Heart left ventricle (tissue), 16 donors: ENCODE results near the gene AIRE. TPM values are rescaled to one million over a fixed set of nuclear protein-coding genes. Genes with fewer than 3 reads are reported as not detected.

Experiments used
- ATAC-seq, 4 donors: fragments of 200-7000 bp; cut with Tn5 transposase; one replicate each; pipeline ENCODE4 v1.9.1; 2020 to 2022; ENCODE audit warnings: moderate library complexity in 4 of 4, mild to moderate bottlenecking in 3 of 4, moderate number of reproducible peaks in 1 of 4
- DNase-seq, 5 donors: peaks; one replicate each; pipeline ENCODE4 v3.0.0-alpha.2; 2020
- H3K27ac ChIP-seq, 12 donors: fragments of 200-600 bp; sonication (generic) in 4 of 12; one replicate each; pipeline versions ENCODE4 v1.5.0 to v1.8.0; 2016 to 2022; ENCODE audit warnings: mild to moderate bottlenecking in 2 of 12
- H3K27me3 ChIP-seq, 9 donors: fragments of 200-600 bp; sonication (generic) in 2 of 9; one replicate each; pipeline versions ENCODE4 v1.5.1 to v1.8.0; 2016 to 2022; ENCODE audit warnings: mild to moderate bottlenecking in 3 of 9
- H3K36me3 ChIP-seq, 9 donors: fragments of 200-600 bp; sonication (generic) in 2 of 9; one replicate each; pipeline versions ENCODE4 v1.5.0 to v1.8.0; 2018 to 2022; ENCODE audit warnings: mild to moderate bottlenecking in 2 of 9
- H3K4me1 ChIP-seq, 12 donors: fragments of 200-600 bp; sonication (generic) in 4 of 12; one replicate each; pipeline versions ENCODE4 v1.5.0 to v1.8.0; 2016 to 2022; ENCODE audit warnings: mild to moderate bottlenecking in 3 of 12
- H3K4me3 ChIP-seq, 12 donors: fragments of 200-600 bp; sonication (generic) in 4 of 12; one replicate each; pipeline versions ENCODE4 v1.5.0 to v1.8.0; 2017 to 2022; ENCODE audit warnings: mild to moderate bottlenecking in 9 of 12, moderate library complexity in 4 of 12
- H3K9me3 ChIP-seq, 12 donors: fragments of 200-600 bp; sonication (generic) in 4 of 12; one replicate each; pipeline versions ENCODE4 v1.5.0 to v1.8.0; 2016 to 2022; ENCODE audit warnings: mild to moderate bottlenecking in 1 of 12
- CTCF ChIP-seq, 12 donors: fragments of 200-600 bp; sonication (generic) in 4 of 12; IDR thresholded peaks; one replicate each; pipeline versions ENCODE4 v1.5.0 to v1.8.0; 2018 to 2022; ENCODE audit warnings: antibody characterized with exemption in 12 of 12, mild to moderate bottlenecking in 5 of 12
- POLR2A ChIP-seq, 2 donors: fragments of 450-650 bp; IDR thresholded peaks; one replicate each; pipeline ENCODE4 v1.6.1; 2017; ENCODE audit warnings: antibody characterized with exemption in 2 of 2, mild to moderate bottlenecking in 2 of 2, moderate library complexity in 2 of 2
- WGBS, 4 donors: extraction: QIAGEN DNeasy Blood & Tissue Kit in 2 of 4; methylation state at CpG; one replicate each; pipeline versions ENCODE4 v1.1.5 to v1.1.7; 2013 to 2018; 5-methylcytosine and 5-hydroxymethylcytosine counted together
- intact Hi-C, 10 donors: fragments of 100-400 bp; cut with DNase I; formaldehyde crosslinking; loops; one replicate each; pipeline versions ENCODE4 v1.11.1 to v1.14.2; 2022
- polyA plus RNA-seq, 2 donors: library from polyadenylated mRNA; stranded (reverse); fragments of 200-250 nt; gene quantifications; one replicate each; pipeline ENCODE4 v1.2.3, GENCODE V29; 2013
- total RNA-seq, 9 donors: library from RNA; depleted of rRNA in 2 of 9; stranded (reverse); fragments of >200 nt in 2 of 9; fragmentation: NEBNext Ultra II Directional in 3 of 9; extraction: Animal tissue kit (Norgen Biotek cat#: 25700) in 3 of 9; gene quantifications; one replicate each; pipeline versions ENCODE4 v1.1.0 to v1.2.4, GENCODE V29; 2016 to 2023
- donor health status: ischemic (EF 13 %, LVEDD 7.1; RV severe dilation, severe dysfunction).
- donor health status: healthy with polysubstance abuse.
- donor health status: DM: no; HTN: yes; CAD: no.
- donor health status: DM: no; HTN: no; CAD: no.
- donor health status: ischemic (EF 25% LVEDD 6.9; RV normal size, moderate dysfunction).
- donor health status: ischemic (EF 25% LVEDD 5.7; RV mildly dilated, moderate dysfunction).
- donor health status: healthy.
- donor health status: DM: yes; HTN: yes; CAD: no.
- donor health status: ischemic (EF 35%, LVEDD 5.7; RV mildly dilated, moderate dysfunction).
- donor health status: nonischemic (EF 11% LVEDD 7.7; RV severe dilation, severe dysfunction).
- donor health status: DM: yes; HTN: yes; CAD: no.
- donor health status: PGD.
- donor health status: ischemic (EF 29% LVEDD 5.4; RV normal size, mild dysfunction).
- donor health status: nonischemic (EF 23%, LVEDD 6.1; RV moderate dilation, normal function).

Gene AIRE
- total and polyA plus RNA-seq, 11 donors: 0.03 to 0.21 (median 0.16) TPM; not detected in 8

GRCh38 chr21:44273046-44273445 is 12.6 kb upstream of the AIRE start:
- TF ChIP-seq POLR2A (IDR thresholded peaks at IDR 0.05) (no peak), CTCF (IDR thresholded peaks at IDR 0.05) (no peak)
- intact Hi-C loops: no loop called here
- H3K4me1 ChIP-seq: no peaks in the 10 kb centered on the region
- H3K27me3 ChIP-seq: no peaks in the 10 kb centered on the region
- DNase-seq (peak in 2 of 5 donors; percentile 5 to 59), ATAC-seq (no peak)
- H3K9me3 ChIP-seq: no peaks in the 10 kb centered on the region
- no peaks in the 10 kb centered on the region for H3K36me3 ChIP-seq
- H3K4me3 ChIP-seq: no peak overlapping the region
- no peak overlapping the region for H3K27ac ChIP-seq
- 78 to 92% (median 91%) methylated on average over 7 of the region's 7 CpGs for WGBS, 4 donors

DNA sequence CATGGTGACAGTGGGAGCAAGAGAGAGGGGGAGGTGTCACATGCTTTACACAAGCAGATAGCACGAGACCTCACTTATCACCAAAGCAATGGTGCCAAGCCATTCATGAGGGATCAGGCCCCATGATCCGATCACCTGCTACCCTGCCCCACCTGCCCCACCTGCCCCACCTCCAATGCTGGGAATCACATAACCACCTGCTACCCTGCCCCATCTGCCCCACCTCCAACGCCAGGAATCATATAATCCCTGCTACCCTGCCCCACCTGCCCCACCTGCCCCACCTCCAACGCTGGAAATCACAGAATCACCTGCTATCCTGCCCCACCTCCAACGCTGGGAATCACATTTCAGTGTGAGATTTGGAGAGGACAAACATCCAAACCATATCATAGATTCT is 10.6 kb upstream of the AIRE start:
- Histone ChIP-seq H3K9me3 (no peaks in the 10 kb centered on the region), H3K4me1 (no peaks in the 10 kb centered on the region), H3K36me3 (no peaks in the 10 kb centered on the region), H3K4me3 (no peak overlapping the region), H3K27me3 (no peaks in the 10 kb centered on the region), H3K27ac (no peak overlapping the region)
- intact Hi-C loops: no loop called here
- 70 to 78% (median 74%) methylated on average over 5 of the region's 5 CpGs for WGBS, 4 donors
- DNase-seq (peak in 1 of 5 donors; percentile 17), ATAC-seq (no peak)
- TF ChIP-seq POLR2A (IDR thresholded peaks at IDR 0.05) (no peak), CTCF (IDR thresholded peaks at IDR 0.05) (no peak)

GRCh38 chr21:44279354-44280260 is 6.1 kb upstream of the AIRE start:
- WGBS, 4 donors: 86 to 94% (median 88%) methylated on average over 19 of the region's 19 CpGs
- no peak for ATAC-seq
- Histone ChIP-seq H3K36me3 (no peaks in the 10 kb centered on the region), H3K4me3 (no peak overlapping the region), H3K27ac (no peak overlapping the region), H3K4me1 (no peaks in the 10 kb centered on the region), H3K9me3 (no peaks in the 10 kb centered on the region), H3K27me3 (no peaks in the 10 kb centered on the region)
- peak in 1 of 5 donors; percentile 48 for DNase-seq
- intact Hi-C loops: no loop called here
- TF ChIP-seq CTCF (IDR thresholded peaks at IDR 0.05) (no peak), POLR2A (IDR thresholded peaks at IDR 0.05) (no peak)

DNA sequence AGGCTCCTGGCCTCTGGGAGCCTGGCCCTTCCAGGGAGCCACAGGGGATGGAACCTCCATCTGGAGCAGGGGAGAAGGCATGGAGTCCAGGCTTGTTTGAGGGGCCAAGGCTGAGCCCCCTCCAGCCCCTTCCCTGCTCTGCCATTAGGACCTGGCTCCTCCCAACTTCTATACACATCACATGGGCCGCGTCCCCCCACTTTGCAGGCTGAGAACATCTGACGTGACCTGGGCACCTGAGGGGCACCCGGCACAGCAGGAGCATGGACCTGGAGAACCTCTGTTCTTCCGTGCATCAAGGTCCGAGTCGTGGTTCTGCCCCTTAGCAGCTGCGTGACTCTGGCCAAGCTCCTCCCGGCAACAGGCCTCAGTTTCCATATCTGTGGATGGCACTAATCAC is 3.9 kb upstream of the AIRE start:
- intact Hi-C loops: no loop called here
- Histone ChIP-seq H3K4me3 (no peak overlapping the region), H3K36me3 (no peaks in the 10 kb centered on the region), H3K4me1 (peaks cover 0 to 10% (median 0%) of the 10 kb centered on the region in 12 donors), H3K9me3 (no peaks in the 10 kb centered on the region), H3K27me3 (peaks cover 0 to 18% (median 10%) of the 10 kb centered on the region in 9 donors), H3K27ac (no peak overlapping the region)
- ATAC-seq (no peak), DNase-seq (peak in 1 of 5 donors; percentile 40)
- WGBS, 4 donors: 89 to 98% (median 96%) methylated on average over 6 to 9 of the region's 9 CpGs
- TF ChIP-seq POLR2A (IDR thresholded peaks at IDR 0.05) (no peak), CTCF (IDR thresholded peaks at IDR 0.05) (no peak)
